AG04449 (cell line): ENCODE results near the gene SURF1.
"Not testable (repeated sequence)": the region's sequence is repeated elsewhere in the genome, so short reads cannot be mapped to it uniquely, and the experiment has no call there.

Experiments used
- CTCF ChIA-PET: fragments of 350-600 bp; formaldehyde crosslinking; extraction: SDS; loops from one replicate; lab custom pipeline; 2021; ENCODE audit warnings: antibody characterized with exemption; lab: Yijun Ruan, JAX
- POLR2A ChIA-PET: fragments of 400-600, 350-600 bp; formaldehyde crosslinking; extraction: SDS; loops from one replicate; lab custom pipeline; 2020; ENCODE audit warnings: antibody characterized with exemption, inconsistent platforms; lab: Yijun Ruan, JAX
- DNase-seq: peaks from one replicate; pipeline ENCODE4 v3.0.0-alpha.2; 2010; ENCODE audit warnings: low read depth, low spot score
- H3K4me3 ChIP-seq: 2 replicates; pipeline ENCODE4 v1.5.1; 2011; ENCODE audit warnings: low read depth, mild to moderate bottlenecking, control low read depth, low read length
- CTCF ChIP-seq: IDR thresholded peaks from one replicate; pipeline ENCODE4 v1.5.1; 2011; ENCODE audit warnings: mild to moderate bottlenecking, moderate library complexity, low read length, control low read depth, inconsistent platforms; ENCODE audit not compliant: insufficient read depth; ENCODE audit errors: missing control alignments

Gene SURF1

GRCh38 chr9:133329306-133330156 lies 26.8 kb downstream of the SURF1 start:
- TF ChIP-seq CTCF: peak; percentile 45
- H3K4me3 ChIP-seq, DNase-seq, POLR2A ChIA-PET: not testable (repeated sequence)
- CTCF ChIA-PET: interaction anchor here (0.9 to 4.3 kb wide), 12 partner anchors 9 to 308 kb away, joined by 3 to 62 read pairs (median 4); no protein-coding TSS in a partner anchor

- H3K4me3 ChIP-seq: no peak overlapping the region
- ChIA-PET CTCF (interaction anchor here (4.3 kb wide), 2 partner anchors 140 to 146 kb away, joined by 37 to 62 read pairs; no protein-coding TSS in a partner anchor), POLR2A (no interaction called here)
- DNase-seq: no peak
- no peak for TF ChIP-seq CTCF
Observed at GRCh38 chr9:133327834-133328484, 28.3 kb downstream of the SURF1 start.

- CTCF ChIA-PET: interaction anchor here (4.3 kb wide), 1 partner anchor 140 kb away, joined by 62 read pairs; no protein-coding TSS in a partner anchor
Observed at GRCh38 chr9:133327021-133327420, 29.3 kb downstream of the SURF1 start.

GRCh38 chr9:133323991-133324703 lies 32.1 kb downstream of the SURF1 start:
- POLR2A ChIA-PET: no interaction called here
- DNase-seq: no peak
- CTCF ChIA-PET: no interaction called here
- no peak for TF ChIP-seq CTCF
- H3K4me3 ChIP-seq: no peak overlapping the region

More at GRCh38 chr9:133327021-133327420, 29.3 kb downstream of the SURF1 start:
- H3K4me3 ChIP-seq, POLR2A ChIA-PET, DNase-seq: not testable (repeated sequence)

- ChIA-PET CTCF (no interaction called here), POLR2A (no interaction called here)
- no peak overlapping the region for H3K4me3 ChIP-seq
- TF ChIP-seq CTCF: no peak
- no peak for DNase-seq
Observed at GRCh38 chr9:133323211-133323610, 33.1 kb downstream of the SURF1 start.

GRCh38 chr9:133322701-133323100 lies 33.6 kb downstream of the SURF1 start:
- ChIA-PET POLR2A (no interaction called here), CTCF (no interaction called here)
- DNase-seq: no peak
- no peak overlapping the region for H3K4me3 ChIP-seq
- TF ChIP-seq CTCF: no peak
